HG03025 (cell line): Measurements from ENCODE around the gene KLHL29.

ENCODE experiments used
- ATAC-seq: cut with Tn5 transposase; IDR thresholded peaks from one replicate; pipeline ENCODE4 v1.9.1; 2021; ENCODE audit warnings: mild to moderate bottlenecking, moderate library complexity; ENCODE audit not compliant: unreplicated experiment, low FRiP score

KLHL29 gene

GRCh38 chr2:23420091-23420839, 35.3 kb downstream of the KLHL29 start:
- ATAC-seq: no peak

- ATAC-seq: no peak
These were observed 36.0 kb downstream of the KLHL29 start for GRCh38 chr2:23420840-23421476.

DNA sequence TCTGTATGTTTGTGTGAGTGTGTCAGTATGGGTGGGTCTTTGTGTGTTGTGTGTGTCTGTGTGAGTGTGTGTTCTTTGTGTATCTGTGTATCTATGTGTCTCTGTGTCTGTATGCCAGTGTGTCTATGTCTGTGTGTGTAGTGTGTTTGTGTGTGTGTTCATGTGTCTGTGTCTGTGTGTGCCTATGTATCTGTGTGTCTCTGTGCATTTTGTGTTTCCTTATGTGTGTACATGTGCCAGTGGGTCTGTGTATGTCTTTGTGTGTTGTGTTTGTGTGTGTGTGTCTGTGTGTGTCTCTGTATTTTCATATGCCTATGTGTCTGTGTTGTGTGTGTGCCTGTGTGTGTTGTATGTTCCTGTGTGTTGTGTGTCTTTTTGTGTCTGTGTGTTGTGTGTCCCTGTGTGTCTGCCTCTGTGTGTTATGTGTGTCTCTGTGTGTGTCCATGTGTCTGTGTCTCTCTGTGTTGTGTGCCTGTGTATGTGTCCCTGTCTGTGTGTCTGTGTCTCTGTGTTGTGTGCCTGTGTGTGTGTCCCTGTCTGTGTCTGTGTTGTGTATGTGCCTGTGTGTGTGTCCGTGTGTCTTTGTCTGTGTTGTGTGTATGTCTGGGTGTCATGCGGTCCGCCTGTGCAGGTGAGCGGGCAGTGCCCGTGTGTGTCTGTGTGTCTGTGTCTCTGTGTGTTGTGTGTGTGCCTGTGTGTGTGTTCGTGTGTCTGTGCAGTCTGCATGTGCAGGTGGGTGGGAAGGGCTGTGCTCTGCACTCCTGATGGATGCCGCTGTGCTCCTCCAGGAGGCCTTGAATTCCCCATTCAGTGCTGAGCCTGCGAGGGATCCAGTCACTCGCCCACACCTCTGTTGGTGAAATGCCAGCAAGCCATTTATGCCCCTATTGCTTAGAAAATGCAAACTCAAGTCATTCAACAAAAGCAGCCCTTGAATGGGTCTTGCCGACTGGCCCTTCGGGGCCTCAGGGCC, 37.4 kb downstream of the KLHL29 start:
- no peak for ATAC-seq

- ATAC-seq: no peak
These were observed 38.3 kb downstream of the KLHL29 start for GRCh38 chr2:23423062-23423872.

DNA sequence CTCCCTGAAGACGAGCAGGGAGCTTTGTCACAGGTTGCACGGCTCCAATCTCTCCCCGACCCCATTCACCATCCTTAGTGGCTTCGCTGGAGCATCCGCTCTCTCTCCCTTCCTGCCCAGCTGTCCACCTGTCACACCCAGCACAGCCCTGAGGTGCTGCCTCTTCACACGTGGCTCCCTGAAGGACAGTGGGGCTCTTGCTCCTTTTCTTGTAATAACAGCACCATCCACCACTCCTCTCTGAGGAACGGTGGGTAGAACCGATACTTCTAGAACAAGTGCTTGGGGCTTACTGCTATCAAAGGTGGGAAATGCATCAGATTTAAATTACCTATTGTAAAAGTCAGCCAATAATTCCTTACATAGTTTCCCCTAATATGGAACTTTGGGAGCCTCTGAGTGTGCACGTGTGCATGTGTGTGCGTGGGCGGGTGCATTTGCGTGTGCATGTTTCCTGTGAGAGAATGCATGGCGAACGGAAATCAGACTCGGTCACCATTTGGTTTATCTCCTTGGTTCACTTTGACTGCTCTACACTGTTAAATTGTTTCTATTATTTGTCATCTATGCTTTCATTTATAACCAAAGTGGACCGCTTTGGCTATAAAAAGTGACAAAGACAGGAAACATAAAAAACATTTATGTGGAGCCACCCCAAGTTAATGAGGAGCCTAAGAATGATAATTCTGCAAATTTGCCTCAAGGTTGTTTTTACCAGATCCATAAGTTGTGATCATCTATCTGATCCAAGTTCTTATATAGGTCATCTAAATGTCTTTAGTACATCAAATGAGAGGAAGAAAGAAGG, 39.1 kb downstream of the KLHL29 start:
- ATAC-seq: no peak

DNA sequence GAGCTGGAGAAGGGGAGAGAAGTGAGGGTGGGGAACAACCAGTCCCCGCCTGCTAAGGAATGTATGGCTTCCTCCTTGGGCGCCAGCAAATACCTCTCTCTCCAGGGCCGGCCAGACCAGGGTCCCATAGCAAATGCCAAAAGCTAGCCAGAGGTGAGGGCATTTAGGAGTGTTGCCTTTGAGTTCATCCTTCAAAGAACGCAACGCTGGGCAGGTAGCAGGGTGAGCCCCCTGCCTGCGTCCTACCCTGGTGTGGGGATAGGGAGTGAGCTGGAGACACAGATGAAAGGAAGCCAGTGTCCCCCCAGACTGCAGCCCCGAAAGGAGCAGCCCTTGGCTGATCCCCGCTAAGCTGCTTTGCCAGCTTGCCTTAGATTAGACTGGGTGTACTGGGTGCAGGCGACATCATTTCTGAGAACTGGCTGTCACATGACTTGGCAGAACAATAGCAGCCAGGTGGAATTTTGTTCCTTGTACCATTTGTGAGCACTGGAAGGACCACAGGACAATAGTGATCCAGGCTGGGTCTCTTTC, 40.4 kb downstream of the KLHL29 start:
- ATAC-seq: no peak

DNA sequence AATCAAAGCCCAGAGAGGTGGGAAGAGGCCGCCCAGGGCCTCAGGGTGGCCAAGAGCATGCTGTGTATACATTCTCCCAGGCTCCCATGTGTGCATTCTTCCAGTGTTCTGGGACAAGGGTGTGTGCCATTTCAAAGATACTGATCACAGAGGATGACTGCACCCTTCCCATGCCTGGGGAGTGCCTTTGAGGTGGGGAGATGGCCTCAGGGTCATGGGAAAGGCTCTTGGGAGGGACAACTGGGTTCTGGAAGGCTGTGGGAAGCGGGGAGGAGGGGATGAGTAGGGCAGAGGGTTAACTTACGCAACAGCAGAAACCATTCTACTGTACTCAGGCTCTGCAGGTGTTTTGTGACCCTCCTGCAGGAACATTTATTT, 40.9 kb downstream of the KLHL29 start:
- ATAC-seq: no peak

DNA sequence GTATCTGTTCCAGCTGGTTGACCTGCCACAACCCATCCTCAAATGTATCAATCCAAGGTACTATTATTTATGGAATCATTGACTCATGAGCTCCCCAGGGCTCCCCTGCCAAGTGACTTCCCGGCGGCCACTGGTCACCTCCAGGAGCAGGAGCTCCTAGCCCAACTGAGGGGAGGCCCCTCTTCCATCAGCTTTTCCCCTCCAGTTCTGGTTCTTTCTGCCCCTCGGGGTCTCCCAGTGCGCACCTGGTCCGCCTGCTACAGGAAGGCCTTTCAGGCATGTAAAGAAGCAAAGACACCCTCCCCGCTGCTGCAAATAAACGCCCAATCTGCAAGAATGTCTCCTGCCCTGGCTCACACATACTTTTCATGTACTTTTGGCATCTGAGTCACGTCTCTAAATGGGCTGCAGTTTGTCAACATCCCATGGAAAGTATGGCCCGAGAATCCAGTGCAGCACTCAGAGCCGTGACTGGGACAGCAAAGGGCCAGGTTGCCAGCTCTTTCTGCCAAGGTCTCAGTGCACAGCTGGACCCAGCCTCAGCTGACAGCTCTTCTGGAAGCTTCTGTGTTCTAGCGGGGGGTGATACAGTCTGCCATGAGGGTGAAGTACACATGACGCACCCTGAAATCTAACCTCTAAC, 41.4 kb downstream of the KLHL29 start:
- ATAC-seq: no peak

GRCh38 chr2:23427350-23427749, 42.4 kb downstream of the KLHL29 start:
- ATAC-seq: no peak

GRCh38 chr2:23427976-23428375, 43.0 kb downstream of the KLHL29 start:
- ATAC-seq: no peak

DNA sequence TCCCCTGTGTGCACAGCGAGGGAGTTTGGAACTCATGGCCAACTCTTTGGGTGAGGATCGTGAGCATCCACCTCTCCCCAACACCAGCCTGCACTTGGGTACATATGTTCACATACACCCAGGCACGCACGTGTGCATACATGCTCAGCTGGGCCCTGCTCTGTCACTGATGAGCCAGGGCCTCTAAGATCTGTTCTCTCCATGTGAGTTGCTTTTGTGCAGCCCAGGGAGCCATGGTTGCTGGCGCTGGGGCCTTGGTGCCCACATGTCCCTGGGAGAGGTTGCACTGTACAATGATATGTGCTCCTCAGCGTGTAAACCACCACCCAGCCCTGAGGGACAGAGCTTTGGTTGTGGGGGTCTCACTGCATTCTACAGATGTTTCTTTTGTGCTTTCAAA, 44.1 kb downstream of the KLHL29 start:
- ATAC-seq: no peak

- no peak for ATAC-seq
These were observed 45.3 kb downstream of the KLHL29 start for GRCh38 chr2:23430263-23430662.

DNA sequence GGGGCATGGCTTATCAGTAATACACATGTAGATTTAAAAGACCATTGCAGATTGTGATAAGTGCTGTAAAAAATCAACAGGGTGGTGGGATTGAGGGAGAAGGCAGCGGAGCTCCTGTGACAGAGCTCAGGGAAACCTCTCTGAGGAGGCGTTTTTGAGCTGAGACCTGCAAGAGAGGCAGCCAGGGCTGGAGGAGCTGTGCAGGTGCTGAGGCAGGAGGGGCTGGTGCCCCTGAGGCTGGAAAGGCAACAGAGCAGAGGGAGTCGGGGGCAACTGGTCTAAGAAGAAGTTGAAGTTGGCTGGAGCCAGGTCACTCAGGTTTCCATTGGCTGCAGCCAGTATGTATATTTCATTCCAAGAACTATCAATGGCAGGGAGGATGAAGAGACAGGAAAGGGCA, 47.6 kb downstream of the KLHL29 start:
- no peak for ATAC-seq

DNA sequence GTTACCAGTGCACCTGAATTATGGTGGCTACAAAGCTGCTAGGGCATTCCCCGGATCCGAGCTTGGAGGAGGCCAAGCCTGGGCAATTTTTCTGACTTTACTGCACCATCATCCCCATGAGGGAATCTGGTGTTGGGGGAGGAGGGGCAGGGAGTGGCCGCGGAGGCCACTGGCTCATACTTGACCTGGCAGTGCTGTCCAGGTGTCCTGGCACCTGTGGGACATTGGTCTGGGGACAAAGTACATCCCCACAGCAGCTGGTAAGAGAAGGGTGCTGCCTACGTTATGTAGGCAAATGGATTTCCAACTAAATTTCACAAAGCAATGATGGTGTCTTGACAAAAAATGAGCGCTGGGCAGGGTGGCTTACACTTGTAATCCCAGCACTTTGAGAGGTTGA, 48.3 kb downstream of the KLHL29 start:
- ATAC-seq: no peak

DNA sequence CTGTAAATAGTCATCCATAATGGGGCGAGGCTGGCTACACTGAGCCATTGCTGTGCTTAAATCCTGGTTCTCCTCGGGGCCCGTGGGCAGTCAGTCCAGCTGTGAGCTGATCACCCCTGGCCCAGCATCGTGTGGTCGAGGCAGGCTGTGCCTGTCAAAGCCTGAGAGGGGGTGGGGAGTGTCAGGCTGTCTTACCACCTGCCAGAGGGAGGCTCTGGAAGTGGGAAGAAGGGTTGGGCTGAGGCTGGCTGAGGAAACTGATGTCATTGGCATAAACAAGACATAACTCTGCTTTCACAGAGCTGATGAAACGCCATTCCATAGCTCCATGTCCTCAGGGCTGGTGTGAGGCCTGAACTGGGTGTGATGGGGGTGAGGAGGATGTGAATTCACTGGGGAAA, 49.7 kb downstream of the KLHL29 start:
- no peak for ATAC-seq

- ATAC-seq: no peak
These were observed 50.5 kb downstream of the KLHL29 start for GRCh38 chr2:23435250-23436035.

DNA sequence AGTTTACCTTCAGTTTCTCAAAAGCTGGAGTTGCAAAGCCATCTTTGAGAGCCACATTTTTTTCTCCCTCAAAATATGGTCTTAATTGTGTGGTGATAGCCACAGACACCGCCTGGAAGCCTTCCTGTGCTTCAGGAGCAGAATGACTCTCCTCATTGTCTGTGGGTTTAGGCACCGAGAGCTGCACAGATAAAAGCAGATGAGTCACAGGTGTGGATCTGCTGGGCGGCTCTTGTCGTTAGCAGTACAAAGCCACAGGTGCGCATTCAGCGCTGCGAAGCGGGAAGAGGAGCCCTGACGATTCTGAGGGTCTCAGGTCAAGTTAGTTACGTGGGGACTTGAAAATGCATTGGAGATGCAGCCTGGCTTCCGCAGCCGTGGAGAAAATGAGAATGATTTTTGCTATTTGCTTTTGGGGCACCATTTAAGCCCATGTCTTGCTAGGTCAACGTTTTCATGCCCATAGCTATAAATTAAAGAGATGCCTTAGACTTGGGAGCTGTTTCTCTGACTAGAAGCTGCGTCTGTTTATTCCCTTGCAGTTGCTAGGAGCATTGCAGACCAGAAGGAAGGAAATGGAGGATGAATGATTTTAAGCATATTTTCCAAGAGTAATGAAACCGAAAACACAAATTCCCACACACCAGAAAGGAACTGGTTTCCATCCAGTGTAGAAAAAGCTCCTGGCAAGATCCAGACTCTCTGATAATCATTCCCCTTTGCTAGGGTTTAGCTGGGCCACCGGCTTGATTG, 51.5 kb downstream of the KLHL29 start:
- ATAC-seq: no peak
